ENCODE data around the gene ACACB.

The ACACB gene

DNA sequence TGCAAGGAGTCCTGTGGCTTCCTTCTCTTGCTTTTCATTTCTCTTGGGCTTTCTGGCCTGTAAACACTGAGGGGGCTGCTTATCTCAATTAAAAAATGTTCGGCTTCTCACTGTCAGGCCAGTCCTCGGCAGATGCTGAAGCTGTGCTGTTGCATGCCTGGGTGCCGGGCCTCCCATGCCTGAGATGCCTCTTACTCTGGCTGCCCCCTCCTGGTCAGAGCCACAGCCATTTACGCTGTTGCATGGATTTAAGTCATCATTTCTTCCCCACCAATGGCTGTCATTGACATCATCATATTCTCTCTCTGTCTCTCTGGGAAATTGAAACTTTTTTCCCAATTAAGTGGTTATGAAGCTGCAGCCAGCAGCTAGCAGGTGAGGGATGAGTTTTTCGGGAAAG is 139.0 kb downstream of the ACACB start:
- DNase-seq (ENCODE audit: low read depth in 2 of 2) = no peak

DNA sequence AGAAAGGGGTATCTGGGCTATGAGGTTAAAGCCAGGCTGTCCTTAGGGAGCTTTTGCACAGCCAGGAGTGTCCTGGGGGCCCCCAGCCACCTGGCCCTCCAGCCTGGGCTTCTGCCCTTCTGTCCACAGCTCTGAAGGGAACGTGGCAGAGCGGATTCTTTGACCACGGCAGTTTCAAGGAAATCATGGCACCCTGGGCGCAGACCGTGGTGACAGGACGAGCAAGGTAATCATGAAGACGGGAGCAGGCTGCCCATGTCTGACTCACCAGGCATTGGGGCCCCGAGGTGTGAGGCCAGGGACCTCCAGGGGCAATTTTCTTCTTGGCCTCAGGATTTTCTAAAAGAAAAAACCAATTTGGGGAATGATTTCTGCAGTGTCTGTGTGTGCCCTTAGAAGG is 139.6 kb downstream of the ACACB start:
- DNase-seq (ENCODE audit: low read depth in 2 of 2) = no peak

DNA sequence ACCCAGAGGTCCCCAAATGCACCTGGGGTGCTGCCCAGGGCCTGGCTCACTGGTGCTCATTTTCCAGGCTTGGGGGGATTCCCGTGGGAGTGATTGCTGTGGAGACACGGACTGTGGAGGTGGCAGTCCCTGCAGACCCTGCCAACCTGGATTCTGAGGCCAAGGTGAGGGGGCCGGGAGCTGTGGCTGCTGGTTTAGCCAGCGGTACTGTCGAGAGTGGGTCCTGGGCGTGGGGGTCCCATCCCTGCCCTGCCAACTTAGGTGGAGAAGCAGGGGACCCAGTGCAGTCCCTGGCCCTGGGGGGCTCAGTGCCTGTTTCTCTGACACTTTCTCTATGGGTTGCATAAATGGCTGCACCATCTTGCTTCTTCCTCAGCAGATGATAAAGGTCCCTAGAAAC is 141.8 kb downstream of the ACACB start:
- DNase-seq (ENCODE audit: low read depth in 2 of 2) = no peak

DNA sequence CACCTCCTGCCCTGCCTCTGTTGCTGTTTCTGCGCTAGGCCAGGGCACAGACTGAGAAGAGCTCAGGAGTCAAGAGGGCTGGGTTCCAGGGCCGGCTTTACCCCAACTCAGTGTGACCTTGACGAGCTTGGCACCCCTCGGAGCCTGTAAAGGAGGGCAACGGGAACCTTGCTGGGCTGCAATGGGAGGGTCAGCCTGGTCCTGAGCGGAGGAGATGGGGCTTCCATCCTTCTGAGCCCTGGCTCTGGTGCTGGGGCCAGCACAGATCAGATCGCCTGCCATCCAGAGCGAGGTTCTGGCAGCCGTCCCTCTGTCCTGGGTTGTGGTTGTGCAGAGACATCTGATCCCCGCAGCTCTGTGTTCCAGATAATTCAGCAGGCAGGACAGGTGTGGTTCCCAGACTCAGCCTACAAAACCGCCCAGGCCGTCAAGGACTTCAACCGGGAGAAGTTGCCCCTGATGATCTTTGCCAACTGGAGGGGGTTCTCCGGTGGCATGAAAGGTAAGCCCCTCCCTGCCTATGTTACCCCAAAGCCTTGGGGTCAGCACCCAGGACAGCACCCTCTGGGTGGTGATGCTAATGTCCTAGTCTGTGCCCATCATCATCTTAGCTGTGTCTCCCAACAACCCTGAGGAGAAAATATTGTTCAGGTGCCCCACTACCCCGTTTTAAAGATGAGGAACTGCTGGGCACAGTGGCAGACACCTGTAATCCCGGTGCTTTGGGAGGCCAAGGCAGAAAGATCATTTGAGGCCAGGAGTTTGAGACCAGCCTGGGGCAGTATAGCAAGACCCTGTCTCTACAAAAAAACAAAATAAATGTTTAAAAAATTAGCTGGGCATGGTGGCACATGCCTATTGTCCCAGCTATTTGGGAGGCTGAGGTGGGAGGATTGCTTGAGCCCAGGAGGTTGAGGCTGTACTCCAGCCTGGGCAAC is 142.5 kb downstream of the ACACB start:
- no peak for DNase-seq (ENCODE audit: low read depth in 2 of 2)

DNA sequence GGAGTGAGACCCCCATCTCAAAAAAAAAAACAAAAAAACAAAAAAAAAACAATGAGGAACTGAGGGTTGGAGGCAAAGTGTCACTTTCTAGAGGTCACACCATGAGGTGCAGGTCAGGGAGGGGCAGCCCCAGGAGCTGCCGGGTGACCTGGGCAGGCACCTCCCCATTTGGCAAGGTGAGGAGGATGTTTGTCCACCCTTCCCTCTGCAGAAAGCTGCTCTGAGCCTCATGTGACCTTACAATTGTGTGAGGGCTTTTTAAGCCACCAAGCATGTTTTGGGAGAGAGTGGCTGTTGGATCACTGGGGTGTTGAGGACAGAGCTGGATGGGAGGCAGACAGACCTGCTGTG is 143.1 kb downstream of the ACACB start:
- DNase-seq (ENCODE audit: low read depth in 2 of 2) = no peak

DNA sequence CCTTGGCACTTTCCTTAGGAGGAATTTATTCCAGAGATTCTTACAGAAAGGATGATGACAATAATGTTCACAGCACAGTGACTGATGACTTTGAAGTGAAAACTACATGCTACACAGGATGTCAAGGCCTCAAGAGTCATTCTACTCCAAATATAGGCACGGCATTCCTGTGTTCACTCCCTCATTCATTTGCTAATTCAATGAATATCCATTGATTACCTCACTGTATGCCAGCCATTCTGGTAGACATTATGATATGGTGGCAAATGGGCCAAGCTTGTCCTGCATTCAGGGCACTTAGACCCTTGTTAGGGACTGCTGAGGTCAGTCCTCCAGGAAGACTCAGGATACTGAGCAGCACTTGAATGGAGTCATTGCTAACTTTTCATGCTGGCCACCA is 144.7 kb downstream of the ACACB start:
- DNase-seq (ENCODE audit: low read depth in 2 of 2) = no peak

DNA sequence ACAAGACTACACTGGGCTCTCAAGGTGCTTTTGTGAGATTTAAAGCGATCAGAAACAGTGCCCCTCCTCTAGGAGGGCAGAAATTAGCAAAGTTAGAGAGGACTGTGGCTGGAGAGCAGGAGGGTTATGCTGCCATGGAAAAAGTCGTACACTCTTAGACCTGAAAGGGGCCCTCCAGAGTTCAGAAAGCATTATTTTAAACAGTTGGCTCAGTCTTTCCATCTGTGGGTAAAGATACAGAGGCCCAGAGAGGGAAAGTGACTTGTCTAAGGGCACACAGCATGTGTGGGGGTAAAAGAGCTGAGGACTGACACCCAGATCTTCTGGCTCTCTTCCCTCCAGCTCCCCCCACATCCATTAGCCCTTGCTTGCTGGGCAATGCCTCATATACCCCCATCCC is 145.6 kb downstream of the ACACB start:
- no peak for DNase-seq (ENCODE audit: low read depth in 2 of 2)

DNA sequence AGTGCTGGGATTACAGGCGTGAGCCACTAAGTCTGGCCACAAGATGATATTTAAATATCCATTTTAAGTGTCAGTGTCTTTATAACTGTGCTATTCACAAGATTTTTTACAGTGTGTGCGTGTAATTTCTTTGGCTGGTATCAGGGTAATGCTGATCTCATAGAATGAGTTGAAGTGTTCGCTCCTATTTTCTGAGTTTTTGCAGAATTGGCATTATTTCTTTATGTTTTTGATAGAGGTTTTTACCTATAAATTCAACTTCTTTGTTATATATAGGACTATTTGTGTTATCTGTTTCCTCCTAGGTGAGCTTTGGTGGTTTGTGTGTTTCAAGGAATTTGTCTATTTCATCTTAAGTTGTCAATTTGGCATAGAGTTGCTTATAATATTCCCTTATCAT is 147.1 kb downstream of the ACACB start:
- no peak for DNase-seq (ENCODE audit: low read depth in 2 of 2)

DNA sequence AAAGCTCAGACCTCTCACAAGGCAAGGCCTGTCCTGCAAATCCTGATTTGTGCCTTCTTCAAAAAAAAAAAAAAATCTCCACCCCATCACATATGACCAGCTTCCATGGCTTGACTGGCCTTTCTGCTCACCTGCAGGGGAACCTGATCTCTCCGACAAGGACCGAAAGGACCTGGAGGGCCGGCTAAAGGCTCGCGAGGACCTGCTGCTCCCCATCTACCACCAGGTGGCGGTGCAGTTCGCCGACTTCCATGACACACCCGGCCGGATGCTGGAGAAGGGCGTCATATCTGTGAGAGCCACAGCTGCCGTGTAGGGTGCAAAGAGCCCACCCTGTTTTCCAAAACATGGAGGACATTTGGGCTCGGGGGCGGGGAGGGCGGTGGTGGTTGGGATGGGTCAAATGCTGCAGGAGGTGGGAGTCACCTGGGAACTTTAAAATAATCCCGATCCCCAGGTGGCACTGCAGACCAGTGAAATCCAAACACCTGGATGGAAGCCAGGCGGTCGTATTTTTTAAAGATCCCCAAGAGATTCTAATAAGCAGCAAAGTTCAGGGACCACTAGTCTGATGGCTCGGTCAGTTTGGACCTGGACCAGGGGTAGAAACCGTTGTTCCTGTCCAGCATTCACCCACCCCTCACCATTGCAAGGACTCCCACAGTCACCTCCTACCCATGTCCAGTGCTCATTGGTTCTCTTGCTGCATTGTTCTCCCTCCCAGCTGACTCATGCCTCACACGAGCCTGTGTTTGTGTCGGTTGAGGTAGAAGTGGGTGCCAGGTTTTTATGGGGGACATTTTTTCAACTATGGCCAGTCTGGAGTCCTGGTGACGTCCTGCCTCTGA is 147.9 kb downstream of the ACACB start:
- peak in 1 of 2 donors; percentile 20 for DNase-seq (ENCODE audit: low read depth in 2 of 2)

DNA sequence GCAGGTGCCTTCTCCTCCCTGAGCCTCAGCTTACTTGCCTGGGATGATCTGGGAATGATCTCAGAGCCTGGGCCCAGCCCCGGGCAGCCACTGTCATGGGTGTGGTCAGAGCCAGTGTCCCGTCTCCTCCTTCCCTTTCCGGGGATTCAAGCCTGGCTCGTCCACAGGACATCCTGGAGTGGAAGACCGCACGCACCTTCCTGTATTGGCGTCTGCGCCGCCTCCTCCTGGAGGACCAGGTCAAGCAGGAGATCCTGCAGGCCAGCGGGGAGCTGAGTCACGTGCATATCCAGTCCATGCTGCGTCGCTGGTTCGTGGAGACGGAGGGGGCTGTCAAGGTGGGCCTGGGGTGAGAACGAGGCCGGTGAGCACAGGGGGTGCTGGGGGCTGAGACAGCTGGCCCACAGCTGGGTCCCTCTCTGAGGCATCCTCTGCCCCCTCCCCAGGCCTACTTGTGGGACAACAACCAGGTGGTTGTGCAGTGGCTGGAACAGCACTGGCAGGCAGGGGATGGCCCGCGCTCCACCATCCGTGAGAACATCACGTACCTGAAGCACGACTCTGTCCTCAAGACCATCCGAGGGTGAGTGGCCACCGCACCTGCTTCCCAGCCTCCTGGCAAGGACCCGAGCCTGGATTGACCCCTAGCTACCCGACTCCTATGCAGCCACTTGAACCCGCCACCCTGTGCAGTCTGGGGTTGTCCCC is 148.7 kb downstream of the ACACB start:
- no peak for DNase-seq (ENCODE audit: low read depth in 2 of 2)

DNA sequence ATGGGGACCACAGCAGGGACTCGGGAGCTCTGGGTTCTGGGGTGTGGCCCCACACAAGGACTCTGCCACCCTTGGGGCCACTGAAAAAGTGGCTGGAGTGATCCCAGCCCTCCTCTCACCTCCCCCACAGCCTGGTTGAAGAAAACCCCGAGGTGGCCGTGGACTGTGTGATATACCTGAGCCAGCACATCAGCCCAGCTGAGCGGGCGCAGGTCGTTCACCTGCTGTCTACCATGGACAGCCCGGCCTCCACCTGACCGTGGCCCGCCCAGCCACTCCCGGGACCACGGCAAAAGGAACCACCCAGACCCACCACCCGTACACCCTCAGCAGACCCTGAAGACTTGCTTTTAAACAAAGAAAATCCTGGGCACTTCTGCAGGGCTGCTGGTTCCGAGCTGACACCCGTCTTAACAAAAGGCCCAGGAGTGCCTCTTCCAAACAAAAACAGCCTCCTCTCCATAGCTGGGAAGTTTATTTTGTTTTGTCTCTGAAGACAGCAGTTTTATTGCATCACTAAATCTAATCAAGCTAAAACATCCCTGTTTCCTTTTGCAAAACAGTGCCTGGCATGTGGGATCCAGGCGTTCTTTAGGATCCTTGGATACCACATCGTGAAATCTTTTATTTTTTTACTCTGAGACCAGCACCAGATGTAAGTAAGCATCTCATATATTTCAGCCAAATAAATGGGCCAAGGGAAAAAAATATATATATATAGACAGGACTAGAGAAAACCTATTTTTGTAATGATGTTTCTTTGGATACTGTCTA is 149.9 kb downstream of the ACACB start:
- no peak for DNase-seq (ENCODE audit: low read depth in 2 of 2)

DNA sequence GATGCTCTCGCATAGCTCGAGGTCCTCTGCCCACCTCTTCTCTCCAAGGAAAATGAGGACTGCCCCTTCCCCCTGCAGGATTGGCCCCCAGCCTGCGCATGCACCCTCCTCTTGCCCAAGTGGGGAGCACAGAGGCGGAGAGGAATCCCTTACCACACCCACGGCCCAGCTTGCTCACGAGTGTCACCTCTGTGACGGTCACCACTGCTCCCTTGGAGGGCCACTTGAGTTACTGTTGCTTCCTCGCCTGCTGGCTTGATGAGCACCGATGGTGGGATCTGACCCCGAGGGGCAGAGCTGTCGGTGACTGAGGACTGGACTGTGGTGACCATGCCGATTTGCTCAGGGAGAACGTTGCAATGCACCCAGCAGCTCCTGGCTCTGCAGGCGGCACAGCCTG is 151.0 kb downstream of the ACACB start:
- no peak for DNase-seq (ENCODE audit: low read depth in 2 of 2)

DNA sequence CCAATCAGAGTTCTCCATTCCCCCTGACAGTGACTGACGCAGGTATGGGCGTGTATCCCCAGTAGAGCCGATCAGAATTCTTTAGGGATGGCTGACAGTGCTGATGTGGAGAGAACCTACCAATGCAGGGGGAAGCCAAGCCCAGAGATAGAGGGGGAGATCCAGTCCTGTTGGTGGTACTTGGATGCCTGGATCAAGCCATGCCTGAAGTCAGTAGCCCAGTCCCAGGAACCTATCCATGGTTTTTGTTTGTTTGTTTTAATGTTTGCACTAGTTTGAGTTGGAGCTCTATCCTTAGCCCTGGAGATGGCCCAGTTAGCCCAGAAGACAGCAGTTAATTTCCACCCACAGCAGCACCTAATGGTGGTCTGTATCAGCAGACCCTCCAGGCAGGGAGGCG is 152.5 kb downstream of the ACACB start:
- DNase-seq (ENCODE audit: low read depth in 2 of 2) = no peak

DNA sequence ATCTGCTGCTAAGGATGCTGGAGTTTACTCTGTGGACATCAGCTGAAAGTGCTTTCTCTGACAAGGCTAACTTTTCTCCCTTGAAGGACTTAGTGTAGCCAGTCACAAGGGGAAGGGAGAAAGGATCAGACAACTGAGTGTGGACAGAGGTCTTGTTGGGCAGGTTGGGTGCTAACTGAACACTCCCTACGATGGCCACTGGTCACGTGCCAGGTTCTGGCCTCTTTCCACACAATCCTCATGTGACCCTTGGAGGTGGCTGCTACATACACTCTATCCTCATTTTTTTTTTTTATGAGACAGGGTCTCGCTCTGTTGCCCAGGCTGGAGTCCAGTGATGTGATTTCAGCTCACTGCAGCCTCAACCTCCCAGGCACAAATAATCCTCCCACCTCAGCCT is 153.0 kb downstream of the ACACB start:
- no peak for DNase-seq (ENCODE audit: low read depth in 2 of 2)

DNA sequence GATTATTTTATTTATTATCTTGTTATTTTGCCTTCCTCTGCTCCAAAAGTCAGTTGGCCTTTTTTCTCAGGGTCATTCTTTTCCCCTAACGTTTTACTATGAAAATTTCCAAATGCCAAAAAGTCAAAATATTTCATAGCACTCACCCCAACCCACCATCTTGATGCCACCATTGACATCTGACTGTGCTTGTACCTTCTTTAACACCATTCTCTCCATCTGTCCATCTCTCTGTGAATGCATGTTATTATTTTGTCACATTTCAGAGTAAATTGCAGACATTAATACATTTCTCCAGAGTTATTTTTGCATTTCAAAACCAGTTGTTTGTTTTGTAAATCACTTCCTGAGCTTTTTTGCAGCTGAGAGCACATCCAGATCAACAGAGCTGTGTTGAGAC is 154.1 kb downstream of the ACACB start:
- DNase-seq (ENCODE audit: low read depth in 2 of 2) = no peak

DNA sequence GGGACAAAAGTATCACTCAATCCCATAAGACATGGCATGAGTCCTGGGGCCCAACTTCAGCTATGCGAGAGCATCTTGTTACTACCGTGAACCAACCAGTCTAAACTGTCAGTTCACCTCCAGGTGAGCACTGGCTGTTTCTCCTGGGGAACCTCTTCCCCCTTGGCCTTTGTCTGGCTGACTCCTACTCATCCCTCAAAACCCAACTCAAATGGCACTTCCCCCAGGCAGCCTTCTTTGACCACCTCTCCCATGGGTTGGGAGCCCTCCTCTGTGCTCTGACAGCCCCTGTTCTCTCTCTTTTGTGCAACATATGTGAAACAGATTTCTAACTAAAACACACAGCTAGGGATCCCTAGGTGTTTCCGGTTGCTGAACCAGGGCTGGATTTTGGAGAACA is 155.0 kb downstream of the ACACB start:
- DNase-seq (ENCODE audit: low read depth in 2 of 2) = no peak

DNA sequence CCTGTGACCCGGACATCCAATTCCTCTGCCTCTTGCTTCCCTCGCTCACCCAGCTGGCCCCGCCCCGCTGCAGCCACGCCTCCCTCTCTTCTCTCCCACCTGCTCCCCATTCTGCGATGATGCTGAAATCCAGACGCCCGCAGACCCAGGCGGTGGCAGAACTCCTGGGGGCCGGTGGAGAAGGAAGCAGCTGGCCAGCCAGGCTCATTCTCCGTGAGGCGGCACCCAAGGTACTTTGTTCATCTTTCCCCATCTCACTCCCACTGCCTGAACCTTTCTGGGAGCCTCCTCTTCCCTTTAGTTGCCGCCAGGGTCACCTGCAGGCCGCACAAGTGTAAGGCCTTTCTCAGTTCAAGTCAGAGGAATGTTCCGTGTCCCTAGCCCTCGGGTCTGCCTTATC is 157.0 kb downstream of the ACACB start:
- no peak for DNase-seq (ENCODE audit: low read depth in 2 of 2)

DNA sequence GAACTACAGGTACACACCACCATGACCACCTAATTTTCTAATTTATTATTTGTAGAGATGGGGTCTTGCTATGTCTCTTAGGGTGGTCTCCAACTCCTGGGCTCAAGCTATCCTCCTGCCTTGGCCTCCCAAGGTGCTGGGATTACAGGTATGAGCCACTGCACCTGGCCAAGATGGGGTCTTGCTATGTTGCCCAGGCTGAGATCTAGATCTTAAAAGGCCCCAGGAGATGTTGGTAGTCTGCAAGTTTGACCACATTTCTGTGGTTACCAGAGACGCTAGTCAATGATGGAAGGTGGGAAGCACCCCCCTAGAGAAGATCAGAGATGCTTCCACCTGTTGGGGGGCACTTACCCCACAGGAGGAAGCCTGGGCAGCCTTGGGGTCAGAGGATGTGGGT is 158.0 kb downstream of the ACACB start:
- DNase-seq (ENCODE audit: low read depth in 2 of 2) = no peak

DNA sequence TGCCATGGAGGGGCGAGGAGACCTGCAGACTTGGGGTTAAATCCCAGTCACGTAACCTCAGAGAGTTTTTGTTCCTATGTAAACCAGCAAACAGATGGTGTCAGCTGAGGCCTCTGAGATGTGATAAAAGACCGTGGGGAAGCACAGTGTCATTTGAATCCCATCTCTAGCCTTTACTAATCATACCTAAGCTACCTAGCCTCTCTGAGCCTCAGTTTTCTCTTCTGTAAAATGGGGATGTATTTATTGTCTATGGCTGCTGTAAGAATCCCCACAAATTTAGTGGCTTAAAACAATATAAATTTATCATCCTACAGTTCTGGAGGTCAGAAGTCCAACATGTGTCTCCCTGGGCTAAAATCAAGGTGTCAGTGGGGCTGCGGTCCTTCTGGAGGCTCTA is 158.8 kb downstream of the ACACB start:
- DNase-seq (ENCODE audit: low read depth in 2 of 2) = no peak

DNA sequence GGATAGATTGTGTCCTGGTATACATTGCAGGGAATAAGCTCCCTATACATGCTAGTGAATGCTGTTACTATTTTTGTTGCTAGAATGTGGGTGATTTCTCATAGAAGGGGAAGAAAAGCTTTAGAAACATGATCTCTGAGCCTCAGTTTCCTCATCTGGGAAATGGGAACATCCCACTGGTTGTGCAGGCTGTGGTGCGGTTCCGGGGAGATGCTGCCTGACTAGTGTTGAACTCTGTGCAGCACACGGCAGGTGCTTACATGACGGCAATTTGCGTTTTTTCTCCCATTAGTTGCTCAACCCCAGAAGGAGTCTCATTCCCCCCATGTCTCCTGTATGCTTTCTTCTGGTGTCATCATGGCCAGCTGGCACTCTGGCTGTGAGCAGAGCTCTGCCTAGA is 159.8 kb downstream of the ACACB start:
- DNase-seq (ENCODE audit: low read depth in 2 of 2) = no peak

DNA sequence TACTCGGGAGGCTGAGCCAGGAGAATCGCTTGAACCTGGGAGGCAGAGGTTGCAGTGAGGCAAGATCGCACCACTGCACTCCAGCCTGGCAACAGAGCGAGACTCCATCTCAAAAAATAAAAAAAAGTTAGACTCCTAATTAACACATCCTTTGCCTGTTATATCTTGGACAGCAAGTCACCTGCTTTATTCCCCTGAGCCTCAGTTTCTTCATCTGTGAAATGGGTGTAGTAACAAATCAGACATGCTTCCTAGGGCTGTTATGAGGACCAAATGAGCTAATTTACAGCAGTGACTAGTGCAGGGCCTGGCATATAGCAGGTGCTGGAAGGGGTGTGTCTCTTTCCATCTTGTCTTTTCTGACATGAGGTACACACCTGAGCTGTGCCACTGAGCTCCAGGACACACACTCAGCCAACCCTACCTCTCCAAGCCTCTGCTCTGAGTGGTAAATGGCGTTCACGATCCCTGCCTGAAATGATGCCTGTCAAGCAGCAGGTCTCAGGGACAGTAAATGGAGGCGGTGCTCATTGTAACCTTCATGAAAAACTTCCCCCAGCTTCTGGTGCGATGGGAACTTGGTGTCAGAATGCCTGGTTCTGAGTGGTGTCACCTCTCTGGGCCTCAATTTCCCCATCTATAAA is 161.0 kb downstream of the ACACB start:
- no peak for DNase-seq (ENCODE audit: low read depth in 2 of 2)

Data from stimulated activated CD4-positive, alpha-beta T cell treated with anti-CD3 and anti-CD28 coated beads, Interleukin-1b, Interleukin-23, amount 100 ng/mL, for 4 hours (primary cell).